Central memory CD8-positive, alpha-beta T cell (primary cell): ENCODE results near the gene NDUFA13.

Experiments
- ATAC-seq: fragments of 150-1000 bp; cut with Tn5 transposase; replicated peaks from 2 replicates; pipeline ENCODE4 v1.10.0; 2022; ENCODE audit warnings: mild to moderate bottlenecking, moderate FRiP score, moderate number of reproducible peaks; ENCODE audit not compliant: poor library complexity, severe bottlenecking; ENCODE audit errors: extremely low read depth
- DNase-seq, 2 donors: peaks; one replicate each; pipeline ENCODE4 v3.0.0; 2021; ENCODE audit warnings: low spot score in 2 of 2
- H3K27ac Mint-ChIP-seq: one replicate; pipeline ENCODE4 v1.8.0; 2022; ENCODE audit warnings: low read depth, mild to moderate bottlenecking, moderate library complexity, mixed read lengths
- H3K27me3 Mint-ChIP-seq: one replicate; pipeline ENCODE4 v1.8.0; 2022; ENCODE audit warnings: mixed read lengths
- H3K36me3 Mint-ChIP-seq: one replicate; pipeline ENCODE4 v1.8.0; 2022; ENCODE audit warnings: mild to moderate bottlenecking, moderate library complexity, mixed read lengths; ENCODE audit not compliant: insufficient read depth
- H3K4me1 Mint-ChIP-seq: one replicate; pipeline ENCODE4 v1.8.0; 2022; ENCODE audit warnings: mixed read lengths
- H3K4me3 Mint-ChIP-seq: one replicate; pipeline ENCODE4 v1.8.0; 2022; ENCODE audit warnings: mild to moderate bottlenecking, moderate library complexity, mixed read lengths
- H3K9me3 Mint-ChIP-seq: one replicate; pipeline ENCODE4 v1.8.0; 2022; ENCODE audit warnings: mixed read lengths

NDUFA13 gene

DNA sequence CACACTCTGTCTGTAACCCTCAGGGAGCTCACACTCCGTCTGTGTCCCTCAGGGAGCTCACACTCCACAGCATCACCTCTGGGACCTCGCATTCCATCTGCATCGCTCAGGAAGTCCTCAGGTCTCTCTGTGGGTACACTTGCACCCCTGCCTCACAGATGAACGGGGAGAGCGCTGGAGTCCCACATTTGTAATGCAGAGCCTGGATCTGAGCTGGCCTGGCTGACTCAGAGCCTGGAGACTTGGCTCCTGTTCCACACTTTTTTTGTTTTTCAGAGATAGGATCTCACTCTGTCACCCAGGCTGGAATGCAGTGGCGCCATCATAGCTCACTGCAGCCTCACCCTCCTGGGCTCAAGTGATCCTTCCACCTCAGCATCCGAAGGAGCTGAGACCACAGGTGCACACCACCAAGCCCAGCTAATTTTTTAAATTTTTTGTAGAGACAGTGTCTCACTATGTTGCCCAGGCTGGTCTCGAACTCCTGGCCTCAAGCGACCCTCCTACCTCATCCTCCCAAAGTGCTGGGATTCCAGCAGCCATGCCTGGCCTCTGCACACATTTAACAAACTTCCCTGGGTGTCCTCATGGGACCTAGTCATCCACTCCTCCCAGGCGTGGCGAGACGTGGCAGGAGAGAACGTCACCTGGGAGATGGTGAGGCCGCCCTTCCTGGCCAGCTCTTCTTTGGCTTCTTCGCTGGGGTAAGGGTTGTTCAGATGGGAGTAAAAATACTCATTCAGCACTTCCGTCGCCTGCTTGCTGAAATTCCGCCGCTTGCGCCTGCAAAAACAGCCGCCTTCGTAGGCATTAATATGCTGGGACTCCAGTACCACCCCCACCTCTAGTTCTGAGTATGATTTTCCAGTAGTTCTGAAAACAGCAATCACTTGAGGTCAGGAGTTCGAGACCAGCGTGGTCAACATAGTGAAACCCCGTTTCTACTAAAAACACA, 53.1 kb downstream of the NDUFA13 start:
- peaks cover 20% of the 10 kb centered on the region for H3K36me3 Mint-ChIP-seq
- ATAC-seq (no peak), DNase-seq (no peak)
- no peaks in the 10 kb centered on the region for H3K27me3 Mint-ChIP-seq
- peak overlapping the region; percentile 61 for H3K27ac Mint-ChIP-seq
- peaks cover 14% of the 10 kb centered on the region for H3K4me1 Mint-ChIP-seq
- H3K9me3 Mint-ChIP-seq, result no peaks in the 10 kb centered on the region
- H3K4me3 Mint-ChIP-seq, result no peak overlapping the region

DNA sequence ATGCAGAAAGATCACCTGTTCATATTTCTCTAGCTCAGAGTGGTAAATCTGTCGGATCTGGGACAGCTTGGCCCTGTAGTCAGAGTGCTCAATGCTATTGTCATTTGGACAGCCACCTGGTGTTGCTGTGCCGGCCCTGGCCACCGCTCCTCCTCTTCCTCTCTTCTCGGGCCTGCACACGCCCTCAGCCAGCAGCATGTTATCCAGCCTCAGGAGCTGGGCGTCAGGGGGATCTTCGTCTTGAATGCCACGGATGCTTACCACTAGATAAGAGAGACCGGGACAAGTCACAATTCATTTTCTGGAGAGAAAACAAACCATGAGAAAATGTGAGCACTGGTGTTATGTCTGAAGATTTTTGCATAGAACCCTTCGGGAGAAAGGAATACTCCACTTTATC, 54.5 kb downstream of the NDUFA13 start:
- DNase-seq, result no peak
- no peak overlapping the region for H3K4me3 Mint-ChIP-seq
- H3K27ac Mint-ChIP-seq, result peak overlapping the region; percentile 37
- no peaks in the 10 kb centered on the region for H3K9me3 Mint-ChIP-seq
- ATAC-seq, result no peak
- H3K27me3 Mint-ChIP-seq, result no peaks in the 10 kb centered on the region
- peaks cover 14% of the 10 kb centered on the region for H3K4me1 Mint-ChIP-seq
- H3K36me3 Mint-ChIP-seq, result peaks cover 17% of the 10 kb centered on the region

DNA sequence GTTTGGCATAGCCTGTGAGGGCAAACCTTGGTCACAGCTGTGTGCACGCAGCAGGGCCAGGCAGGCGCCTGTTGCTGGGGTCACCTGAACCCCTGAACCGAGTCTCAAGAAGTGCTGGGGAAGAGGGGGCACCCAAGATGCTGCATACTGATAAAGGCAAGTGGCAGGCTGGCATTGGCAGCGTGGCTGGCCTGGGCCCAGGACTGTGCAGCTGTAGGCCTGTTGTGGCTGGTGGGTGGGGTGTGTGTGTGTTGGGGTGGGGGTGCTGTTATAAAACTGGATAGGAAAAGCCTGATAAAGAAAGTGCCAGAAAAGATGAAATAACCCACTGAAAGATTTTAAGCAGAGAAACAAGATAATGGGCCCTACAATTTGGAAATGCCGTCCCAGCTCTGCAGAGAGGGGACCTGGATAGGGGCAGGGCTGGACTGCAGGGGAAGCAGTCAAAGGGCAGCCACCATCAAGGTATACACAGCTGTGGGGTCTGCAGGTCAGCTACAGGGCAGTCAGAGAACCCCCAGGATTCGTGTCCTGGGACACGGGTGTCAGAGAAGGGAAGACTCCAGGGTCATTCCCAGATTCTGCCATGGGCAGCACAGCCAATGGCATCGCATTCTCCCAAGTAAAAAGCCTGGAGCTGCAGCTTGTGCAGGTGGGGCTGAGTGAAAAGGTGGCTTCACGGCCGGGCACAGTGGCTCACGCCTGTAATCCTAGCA, 55.2 kb downstream of the NDUFA13 start:
- DNase-seq, result no peak
- H3K27me3 Mint-ChIP-seq, result no peaks in the 10 kb centered on the region
- H3K4me3 Mint-ChIP-seq, result no peak overlapping the region
- H3K36me3 Mint-ChIP-seq, result peaks cover 15% of the 10 kb centered on the region
- no peaks in the 10 kb centered on the region for H3K9me3 Mint-ChIP-seq
- H3K27ac Mint-ChIP-seq, result peak overlapping the region; percentile 37
- H3K4me1 Mint-ChIP-seq, result peaks cover 14% of the 10 kb centered on the region
- ATAC-seq, result no peak

DNA sequence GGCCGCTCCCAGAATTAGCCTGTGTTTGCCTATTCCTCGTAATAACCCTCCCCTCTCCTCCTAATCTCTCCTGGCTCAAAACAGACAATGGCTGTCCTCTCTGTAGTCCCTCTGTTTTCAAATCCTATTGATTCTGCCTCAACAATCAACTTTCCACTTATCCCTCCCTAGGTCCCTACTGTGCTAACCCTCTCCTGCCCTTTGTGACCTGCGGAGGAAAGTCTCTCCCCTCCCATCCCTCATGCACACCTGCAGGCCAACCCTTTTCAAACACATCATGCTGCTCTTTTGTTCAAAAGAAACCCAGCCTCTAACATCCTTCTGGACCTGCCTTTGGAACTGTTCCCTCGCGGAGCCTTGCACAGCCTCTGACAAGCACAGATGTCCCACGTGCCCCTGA, 59.4 kb downstream of the NDUFA13 start:
- peaks cover 6% of the 10 kb centered on the region for H3K36me3 Mint-ChIP-seq
- no peak for DNase-seq
- H3K27ac Mint-ChIP-seq, result peak overlapping the region; percentile 27

More for the DNA sequence above, 59.4 kb downstream of the NDUFA13 start:
- ATAC-seq, result no peak
- Mint-ChIP-seq H3K4me3 (no peak overlapping the region), H3K27me3 (no peaks in the 10 kb centered on the region), H3K4me1 (peaks cover 7% of the 10 kb centered on the region), H3K9me3 (no peaks in the 10 kb centered on the region)
